OCI-M1 (cell line): ENCODE measurements around the gene TMED4.

Source experiments
- DNase-seq: peaks from one replicate; lab custom pipeline; 2025; lab: John Stamatoyannopoulos, UW

The TMED4 gene

DNA sequence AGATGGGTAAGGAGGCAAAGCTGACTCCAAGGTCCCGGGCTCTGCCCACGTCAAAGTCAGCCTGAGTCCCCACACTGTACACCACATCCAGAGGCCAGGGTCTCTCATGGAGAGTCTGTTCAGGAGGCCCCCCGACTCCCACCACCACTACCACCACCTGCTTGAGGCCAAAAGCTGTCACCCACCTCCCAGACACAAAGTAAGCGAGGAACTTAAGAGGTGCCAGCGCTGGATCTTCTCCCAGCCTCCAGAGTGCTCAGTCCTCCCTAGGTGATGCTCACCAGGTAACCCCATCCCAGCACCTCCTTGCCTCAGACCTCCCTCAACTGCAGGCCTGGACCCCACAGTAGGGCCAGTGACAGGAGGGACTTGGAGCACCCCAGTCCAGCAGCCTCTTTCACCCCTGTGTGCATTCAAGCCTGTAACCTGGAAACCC lies 41.4 kb downstream of the TMED4 start:
- no peak for DNase-seq

DNA sequence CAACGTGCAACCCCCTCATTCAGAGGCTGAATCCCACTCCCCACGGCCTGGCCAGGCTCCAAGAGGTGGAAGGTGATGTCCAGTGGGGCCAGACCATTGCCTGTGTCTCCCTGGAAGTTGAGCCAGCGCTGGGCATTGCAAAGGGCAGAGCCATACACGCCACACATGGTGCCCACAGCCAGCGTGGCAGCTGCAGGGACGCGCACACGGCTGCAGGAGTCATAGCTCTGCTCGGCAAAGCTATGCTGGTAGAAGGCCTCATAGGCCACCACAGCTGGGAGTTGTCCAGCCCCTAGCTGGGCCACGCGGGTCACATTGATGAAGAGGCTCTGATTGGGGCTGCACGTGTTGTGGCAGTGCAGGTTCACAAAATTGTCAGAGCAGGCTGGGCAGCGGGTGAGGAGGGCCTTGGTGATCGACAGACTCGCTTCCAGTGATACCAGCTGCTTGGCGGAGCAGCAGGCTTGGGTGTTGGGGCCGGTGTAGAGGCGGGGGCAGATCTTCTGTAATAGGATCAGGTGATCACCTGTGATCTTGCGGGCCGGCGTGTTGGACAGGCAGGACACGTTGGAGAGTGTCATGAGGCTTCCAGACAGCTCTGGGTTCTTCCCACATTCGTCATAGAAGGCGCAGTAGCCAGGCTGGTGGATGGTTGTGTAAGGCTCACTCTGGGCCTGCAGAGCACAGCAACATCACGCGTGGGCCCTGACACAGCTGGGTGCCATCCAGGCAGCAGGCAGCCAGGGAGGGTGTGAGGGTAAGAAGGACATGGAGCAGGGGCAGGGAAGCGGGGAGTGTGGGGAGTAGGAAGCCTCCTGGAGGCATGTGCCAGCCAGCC lies 42.1 kb downstream of the TMED4 start:
- DNase-seq: no peak

DNA sequence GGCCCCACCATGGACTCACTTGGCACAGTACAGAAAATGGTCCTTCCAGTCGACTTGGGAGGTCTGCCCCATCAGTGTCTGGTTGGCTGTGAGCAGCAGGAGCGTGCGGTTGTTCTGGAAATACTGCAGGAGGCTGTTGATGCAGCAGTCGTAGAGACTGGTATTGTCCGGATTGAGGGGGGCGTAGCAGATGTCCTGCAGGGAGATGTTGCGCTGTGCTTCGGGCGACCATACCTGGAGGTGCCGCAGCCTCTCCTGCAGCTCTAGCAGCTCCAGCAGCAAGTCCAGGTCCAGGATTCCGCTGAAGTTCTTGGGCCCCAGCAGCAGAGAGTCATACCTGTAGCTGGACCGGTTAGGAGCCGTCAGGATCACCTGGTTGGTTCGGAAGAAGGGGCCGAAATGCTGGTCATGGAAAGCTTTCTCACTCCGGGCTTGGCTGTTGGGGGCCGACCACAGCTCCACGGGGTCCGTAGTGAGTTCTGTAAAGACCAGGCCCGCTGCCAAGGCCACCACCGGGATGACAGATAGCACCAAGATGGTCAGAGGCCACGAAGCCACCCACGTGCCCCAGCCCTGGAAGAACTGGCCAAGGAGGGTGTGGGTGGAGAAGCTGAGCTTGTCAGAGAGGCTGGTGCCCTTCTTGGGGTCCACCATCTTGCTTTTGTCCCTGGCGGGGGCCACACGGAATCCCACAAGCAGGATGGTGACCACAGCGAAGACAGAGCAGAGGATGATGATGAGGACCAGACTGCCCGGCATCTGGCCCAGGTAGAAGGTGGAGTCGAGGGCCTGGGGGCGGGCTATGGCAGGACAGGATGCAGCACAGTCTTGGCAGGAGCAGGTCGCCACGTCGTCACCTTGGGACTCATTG lies 43.0 kb downstream of the TMED4 start:
- no peak for DNase-seq

DNA sequence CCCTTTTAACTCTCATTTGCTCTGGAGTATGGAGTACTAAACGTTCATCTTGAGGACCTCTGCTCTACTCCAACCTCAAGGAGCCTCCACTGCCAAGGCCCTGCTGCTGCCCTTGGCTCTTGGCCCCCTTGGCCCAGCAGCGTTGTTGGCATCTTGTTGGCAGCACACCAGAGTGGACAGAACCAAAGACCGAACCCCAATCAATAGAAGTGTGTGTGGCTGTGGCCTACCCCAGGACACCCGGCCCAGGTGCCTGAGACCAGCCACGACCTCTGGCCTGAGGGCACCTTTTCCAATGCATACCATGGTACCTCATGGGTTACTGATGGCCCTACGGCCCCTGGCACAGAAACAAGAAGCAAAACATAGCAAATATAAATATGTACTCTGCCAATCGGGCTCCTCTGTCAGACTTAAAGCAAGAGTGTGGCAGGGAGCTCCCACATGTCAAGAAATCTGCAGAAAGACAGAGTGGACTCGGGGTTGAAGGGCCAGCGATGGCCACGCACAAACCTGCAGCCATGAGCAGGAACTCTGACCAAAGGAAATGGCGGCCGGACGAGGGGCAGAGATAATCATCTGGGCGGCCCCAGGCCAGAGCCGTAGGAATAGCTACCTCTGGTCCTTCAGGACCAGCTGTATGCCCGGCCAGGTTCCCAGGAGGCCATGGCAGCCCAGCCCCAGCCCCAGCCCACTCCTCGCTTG lies 43.8 kb downstream of the TMED4 start:
- no peak for DNase-seq

DNA sequence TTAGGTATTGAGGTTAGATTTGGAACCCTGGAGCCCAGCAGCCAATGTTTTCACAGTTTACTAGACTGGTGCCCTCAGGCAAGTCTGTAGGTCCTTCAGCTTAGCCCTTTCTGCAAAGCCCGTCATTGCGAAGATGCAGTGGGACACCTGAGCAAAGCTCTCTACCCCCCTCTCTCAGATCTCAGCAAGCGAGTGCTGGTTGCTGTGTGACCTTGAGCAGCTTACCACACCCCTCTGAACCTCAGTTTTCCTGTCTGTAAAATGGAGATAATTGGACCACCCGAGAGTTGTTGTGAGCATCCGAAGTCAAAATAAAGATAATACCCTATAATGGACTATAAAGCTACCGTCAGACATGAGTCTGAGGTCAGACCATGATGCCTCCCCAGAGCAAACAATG lies 44.6 kb downstream of the TMED4 start:
- DNase-seq: no peak

DNA sequence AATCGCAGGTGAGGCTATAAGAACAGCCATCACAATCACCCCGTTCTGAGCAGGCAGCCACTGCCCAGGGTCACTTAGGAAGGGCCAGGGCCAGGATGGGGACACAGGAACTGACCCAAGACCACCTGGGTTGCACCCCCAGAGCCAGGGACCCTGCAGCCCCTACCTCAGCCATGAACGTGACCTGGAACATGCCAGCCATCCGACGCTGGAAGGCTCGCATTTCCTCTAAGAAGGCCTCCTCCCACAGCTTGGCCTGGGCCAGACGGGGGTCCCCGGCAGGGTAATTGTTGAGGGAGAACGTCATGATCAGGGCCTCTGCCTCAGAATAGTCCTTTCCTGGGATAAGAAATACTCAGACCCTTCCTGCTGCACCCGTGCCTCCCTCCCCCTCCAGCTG lies 45.9 kb downstream of the TMED4 start:
- no peak for DNase-seq

DNA sequence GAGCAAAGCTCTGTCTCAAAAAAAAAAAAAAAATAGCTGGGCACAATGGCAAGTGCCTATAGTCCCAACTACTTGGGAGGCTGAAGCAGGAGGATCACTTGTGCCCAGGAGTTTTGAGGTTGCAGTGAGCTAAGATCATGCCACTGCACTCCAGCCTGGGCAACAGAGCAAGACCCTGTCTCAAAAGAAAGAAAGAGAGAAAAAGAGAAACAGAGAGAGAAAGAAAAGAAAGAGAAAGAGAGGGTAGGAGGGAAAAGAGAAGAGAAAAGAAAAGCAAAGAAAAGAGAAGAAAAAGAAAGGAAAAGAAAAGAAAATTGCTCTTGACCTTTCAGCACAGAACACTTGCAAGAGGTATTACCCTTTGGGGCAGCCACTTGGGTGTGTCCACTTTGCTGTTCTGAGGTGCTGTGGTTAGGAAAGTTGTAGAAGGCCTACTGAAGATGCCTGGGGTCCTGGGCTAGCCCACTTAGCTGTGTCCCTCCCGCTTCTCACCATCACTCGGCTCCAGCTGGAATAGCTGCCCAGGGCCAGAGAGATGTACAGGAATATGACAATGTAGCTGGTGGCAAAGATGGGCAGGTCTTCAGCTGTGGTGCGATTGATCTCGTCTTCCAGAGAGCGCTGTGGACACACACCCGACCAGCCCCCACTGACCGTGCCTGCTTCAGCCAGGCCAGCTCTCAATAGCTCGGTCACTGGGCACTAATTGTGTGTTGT lies 46.5 kb downstream of the TMED4 start:
- no peak for DNase-seq

DNA sequence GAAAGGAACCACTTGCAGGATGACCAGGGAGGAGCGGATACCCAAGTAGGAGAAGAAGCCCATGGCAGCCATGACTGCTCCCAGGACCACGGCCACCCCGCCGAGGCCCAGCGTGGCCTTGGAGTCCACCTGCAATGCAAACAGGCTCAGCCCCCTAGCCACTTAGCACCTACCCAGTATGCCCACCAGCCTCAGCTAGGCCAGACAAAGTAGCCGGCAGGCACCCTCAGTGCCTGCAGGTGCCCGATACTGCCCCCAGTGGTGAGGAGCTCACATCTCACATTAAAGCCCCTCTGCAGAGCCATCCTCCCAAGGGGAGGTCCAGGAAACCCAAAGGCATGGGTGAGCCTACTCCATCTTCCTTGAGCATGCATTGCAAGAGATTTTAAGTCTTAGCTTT lies 47.5 kb downstream of the TMED4 start:
- peak; percentile 61 for DNase-seq

DNA sequence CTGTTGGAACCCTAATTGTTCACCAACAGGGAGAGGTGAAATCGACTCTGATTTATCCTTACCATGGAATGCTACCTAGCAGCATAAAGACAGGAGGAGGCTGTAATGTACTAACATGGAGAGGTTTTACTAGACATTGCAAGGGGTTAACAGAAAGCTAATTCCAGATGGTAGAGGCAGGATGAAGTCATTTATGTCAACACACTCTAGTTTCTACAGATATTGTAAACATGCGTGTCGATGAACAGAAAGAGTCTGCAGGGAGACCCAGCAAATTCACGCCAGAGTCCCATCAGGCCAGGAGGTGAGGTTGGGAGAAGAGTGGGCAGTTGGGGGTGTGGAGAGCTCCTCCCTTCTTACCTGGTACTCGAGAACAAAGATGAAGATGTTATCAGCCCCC lies 47.9 kb downstream of the TMED4 start:
- no peak for DNase-seq

DNA sequence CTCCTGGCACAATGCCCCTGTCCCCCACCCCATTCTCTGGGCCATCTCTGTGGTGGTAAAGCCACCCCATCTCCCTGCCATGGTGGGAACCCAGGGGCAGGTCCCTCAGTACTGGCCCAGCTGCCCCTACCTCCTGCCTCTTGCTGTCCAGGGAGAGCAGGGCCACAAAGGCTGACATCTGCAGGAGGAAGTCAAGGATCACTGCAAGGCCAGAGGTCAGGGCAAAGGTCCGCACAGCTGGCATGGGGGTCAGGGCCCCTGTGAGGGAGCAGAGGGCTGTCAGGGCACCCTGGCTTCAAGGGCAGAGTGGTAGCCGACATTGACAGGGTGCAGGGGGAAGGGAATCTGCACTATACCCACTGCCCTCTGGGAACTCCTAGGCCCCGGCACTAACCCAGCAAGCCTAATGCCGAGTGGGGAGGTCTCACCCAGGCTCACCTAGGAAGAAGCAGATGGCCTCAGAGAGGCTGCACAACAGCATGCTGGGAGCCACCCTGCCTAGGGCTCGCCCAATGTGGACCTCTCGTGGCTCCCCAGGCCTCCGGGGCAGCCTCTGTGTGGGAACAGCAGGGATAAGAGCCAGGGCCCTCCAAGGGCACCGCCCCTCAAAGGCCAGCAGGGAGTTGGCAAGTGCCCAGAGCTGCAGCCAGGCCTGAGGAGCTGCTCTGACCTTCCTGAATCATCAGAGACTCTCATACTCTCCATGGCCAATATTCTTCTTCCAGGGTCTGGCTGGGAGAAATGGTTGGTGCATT lies 48.6 kb downstream of the TMED4 start:
- DNase-seq: no peak

DNA sequence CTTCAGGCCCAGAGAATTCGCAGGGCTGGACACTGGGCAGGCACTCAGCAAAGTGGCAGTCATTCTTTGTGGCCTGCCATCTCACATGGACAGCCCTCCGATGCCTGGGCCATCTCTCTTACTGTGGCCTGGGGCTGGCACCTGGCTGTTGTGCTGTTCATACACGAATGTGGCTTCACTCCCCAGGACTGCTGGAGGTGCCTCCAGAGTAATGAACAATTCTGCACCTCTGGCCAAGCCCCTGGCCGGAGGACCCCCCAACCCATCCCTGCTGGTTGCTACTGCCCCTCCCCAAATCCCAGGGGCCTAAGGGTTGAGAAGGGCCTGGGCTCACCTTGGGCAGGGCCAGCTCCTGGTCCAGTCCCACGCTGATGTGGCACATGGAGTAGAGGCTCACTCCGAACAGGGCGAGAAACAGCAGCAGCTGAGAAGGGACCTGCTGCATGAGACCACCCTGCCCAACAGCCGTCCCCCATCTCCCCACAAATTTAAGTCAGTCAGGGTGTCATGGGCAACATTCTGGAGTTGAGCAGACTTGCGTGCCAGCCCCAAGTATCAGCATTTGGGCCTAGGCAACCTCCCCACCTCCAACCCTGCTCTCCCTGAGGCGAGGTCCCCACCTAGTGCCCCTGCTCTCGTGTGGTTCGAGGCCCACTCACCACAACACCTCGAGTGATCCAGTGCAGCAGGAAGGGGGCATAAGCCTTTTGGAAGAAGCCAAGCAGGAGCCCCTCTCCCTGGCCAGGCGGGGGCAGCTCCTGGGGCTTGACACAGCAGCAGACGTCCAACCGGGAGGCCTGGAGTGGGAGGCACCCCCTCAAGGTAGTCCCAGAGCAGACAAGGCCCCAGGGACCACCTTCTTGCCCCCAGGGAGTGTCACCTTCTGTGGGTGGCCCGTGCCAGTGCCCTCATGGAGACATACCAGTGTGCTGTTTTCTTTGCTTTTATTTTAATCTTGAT lies 50.3 kb downstream of the TMED4 start:
- DNase-seq: no peak

DNA sequence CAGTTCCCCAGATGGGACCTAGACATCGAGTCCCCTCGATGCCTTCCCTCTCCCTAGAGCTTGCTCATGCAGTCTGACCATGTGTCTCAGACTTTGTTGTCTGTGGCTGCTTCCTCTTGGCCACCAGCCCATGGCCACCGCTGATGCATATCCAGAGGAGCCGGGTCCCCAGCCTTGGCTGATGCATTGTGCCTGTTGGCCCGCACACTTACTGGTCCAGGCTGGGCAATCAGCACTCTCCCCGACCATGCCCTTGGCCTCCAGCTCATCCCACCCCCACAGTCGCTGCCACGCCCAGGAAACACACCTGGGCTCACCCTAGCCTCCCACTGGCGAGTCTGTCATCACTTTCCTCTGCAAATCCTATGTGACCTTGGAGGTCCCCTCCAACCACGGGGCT lies 51.0 kb downstream of the TMED4 start:
- DNase-seq: peak; percentile 2
